Measurements from ENCODE around the gene GPR155. TPM values are rescaled to one million over a fixed set of nuclear protein-coding genes. Genes with fewer than 3 reads are reported as not detected.

GPR155 gene
- total RNA-seq, 2 donors from 2014 or later = 10.1 to 13.7 TPM

DNA sequence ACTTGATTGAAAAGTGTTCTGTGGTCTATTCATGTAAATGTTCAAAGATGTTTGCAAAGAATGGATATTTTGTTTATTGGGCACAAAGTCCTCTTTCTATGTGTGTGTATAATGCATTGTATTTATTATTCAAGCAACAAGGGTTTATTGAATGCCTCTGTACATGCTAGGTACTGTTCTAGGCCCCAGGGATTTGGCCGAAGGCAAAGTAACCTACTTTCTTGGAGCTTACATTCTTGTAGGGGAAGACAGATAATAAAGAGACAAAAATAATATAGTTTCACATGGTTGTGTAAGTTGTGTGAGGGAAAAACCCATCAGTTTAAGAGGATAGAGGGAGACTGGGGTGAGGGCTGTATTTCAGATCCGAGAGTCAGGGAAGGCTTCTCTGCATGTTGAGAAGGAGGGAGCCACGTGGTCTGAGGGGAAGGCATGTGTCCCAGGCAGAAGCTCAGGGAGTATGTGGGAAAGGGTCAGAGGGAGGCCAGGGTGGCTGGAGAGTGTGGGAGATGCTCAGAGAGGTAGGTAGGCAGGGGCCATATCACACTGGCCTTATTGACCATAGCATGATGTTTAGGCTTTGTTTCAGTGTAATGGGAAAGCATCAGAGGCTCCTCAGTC lies 40.4 kb upstream of the GPR155 start:
- no peaks in the 10 kb centered on the region for H3K4me1 ChIP-seq
- H3K36me3 ChIP-seq = no peaks in the 10 kb centered on the region
- H3K27me3 ChIP-seq = no peaks in the 10 kb centered on the region
- TF ChIP-seq CTCF (IDR thresholded peaks at IDR 0.05) = no peak
- no peak for DNase-seq (ENCODE audit: low spot score)
- H3K27ac ChIP-seq = no peak overlapping the region
- peaks cover 0 to 10% of the 10 kb centered on the region in 2 donors for H3K9me3 ChIP-seq
- no peak overlapping the region for H3K4me3 ChIP-seq

GRCh38 chr2:174524527-174524926 lies 37.7 kb upstream of the GPR155 start:
- no peak overlapping the region for H3K4me3 ChIP-seq
- H3K36me3 ChIP-seq = no peaks in the 10 kb centered on the region
- H3K9me3 ChIP-seq = peaks cover 0 to 10% of the 10 kb centered on the region in 2 donors
- H3K4me1 ChIP-seq = no peaks in the 10 kb centered on the region
- no peak for DNase-seq (ENCODE audit: low spot score)
- H3K27me3 ChIP-seq = no peaks in the 10 kb centered on the region
- no peak for TF ChIP-seq CTCF (IDR thresholded peaks at IDR 0.05)
- H3K27ac ChIP-seq = no peak overlapping the region

GRCh38 chr2:174522553-174522952 lies 35.7 kb upstream of the GPR155 start:
- H3K27ac ChIP-seq = no peak overlapping the region

GRCh38 chr2:174518395-174518794 lies 31.6 kb upstream of the GPR155 start:
- H3K9me3 ChIP-seq = no peaks in the 10 kb centered on the region
- no peaks in the 10 kb centered on the region for H3K27me3 ChIP-seq
- H3K4me1 ChIP-seq = no peaks in the 10 kb centered on the region
- no peaks in the 10 kb centered on the region for H3K36me3 ChIP-seq
- TF ChIP-seq CTCF (IDR thresholded peaks at IDR 0.05) = no peak
- H3K4me3 ChIP-seq = no peak overlapping the region
- DNase-seq (ENCODE audit: low spot score) = no peak
- no peak overlapping the region for H3K27ac ChIP-seq

More at GRCh38 chr2:174522553-174522952, 35.7 kb upstream of the GPR155 start:
- Histone ChIP-seq H3K4me1 (no peaks in the 10 kb centered on the region), H3K4me3 (no peak overlapping the region), H3K9me3 (peaks cover 0 to under 1% of the 10 kb centered on the region in 2 donors), H3K36me3 (no peaks in the 10 kb centered on the region), H3K27me3 (no peaks in the 10 kb centered on the region)
- TF ChIP-seq CTCF (IDR thresholded peaks at IDR 0.05) = peak; percentile 2 to 53
- no peak for DNase-seq (ENCODE audit: low spot score)

DNA sequence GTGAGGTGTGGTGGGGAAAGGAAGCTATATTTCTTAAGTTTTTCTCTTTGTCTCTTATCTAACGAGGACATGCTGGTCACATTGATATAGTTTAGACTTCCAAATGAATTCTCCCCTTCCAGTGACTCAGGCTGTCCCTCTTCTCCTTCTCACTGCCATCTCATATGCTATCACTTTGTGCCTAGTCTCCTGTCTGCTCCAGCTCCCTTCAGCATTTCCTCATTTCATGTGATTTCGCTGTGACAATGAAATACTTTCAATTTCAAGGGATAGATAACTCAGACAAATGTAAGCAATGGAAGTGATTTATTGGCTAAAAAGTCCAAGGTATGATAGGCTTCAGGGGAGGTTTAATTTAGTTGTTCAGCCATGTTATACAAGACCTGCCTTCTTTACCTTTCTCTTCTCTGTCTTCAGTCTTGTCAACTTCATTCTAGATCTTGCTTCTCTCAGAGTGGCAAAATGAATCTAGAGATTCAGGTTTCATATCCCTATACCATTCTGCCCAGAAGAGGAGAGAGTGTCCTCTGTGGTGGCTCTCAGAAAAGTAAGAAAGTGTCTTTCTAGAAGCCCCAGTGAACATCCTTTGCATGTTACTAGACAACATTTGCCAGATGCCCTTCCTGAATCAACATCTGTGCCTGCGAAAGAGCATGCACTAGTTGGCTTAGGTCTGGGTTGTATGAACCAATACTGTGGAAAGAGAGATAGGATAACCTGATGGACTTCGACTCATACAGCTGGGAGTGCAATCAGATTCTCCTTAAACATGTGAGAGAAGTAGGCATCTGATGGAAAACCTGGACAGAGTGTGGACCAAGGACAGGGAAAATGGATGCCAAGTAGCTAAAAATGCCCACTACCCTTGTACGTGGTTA lies 29.9 kb upstream of the GPR155 start:
- Histone ChIP-seq H3K27me3 (no peaks in the 10 kb centered on the region), H3K36me3 (no peaks in the 10 kb centered on the region), H3K4me3 (no peak overlapping the region), H3K9me3 (no peaks in the 10 kb centered on the region), H3K4me1 (no peaks in the 10 kb centered on the region), H3K27ac (no peak overlapping the region)
- no peak for TF ChIP-seq CTCF (IDR thresholded peaks at IDR 0.05)
- no peak for DNase-seq (ENCODE audit: low spot score)

Measured in right atrium auricular region (tissue), 2 donors.